GM12864 (cell line): ENCODE results near the gene GSG1.

ENCODE experiments used
- DNase-seq: peaks from one replicate; pipeline ENCODE4 v3.0.0-alpha.2; 2011; ENCODE audit warnings: low read depth
- H3K4me3 ChIP-seq: 2 replicates; pipeline ENCODE4 v1.5.1; 2011; ENCODE audit warnings: mild to moderate bottlenecking, low read depth, low read length, control low read depth
- CTCF ChIP-seq: IDR thresholded peaks from 2 replicates; pipeline ENCODE4 v1.5.1; 2011; ENCODE audit warnings: low read depth, mild to moderate bottlenecking, moderate library complexity, low read length, control low read depth, inconsistent platforms; ENCODE audit errors: missing control alignments

Gene GSG1

GRCh38 chr12:13049816-13050215 is 53.7 kb downstream of the GSG1 start:
- no peak for TF ChIP-seq CTCF
- no peak for DNase-seq
- no peak overlapping the region for H3K4me3 ChIP-seq

DNA sequence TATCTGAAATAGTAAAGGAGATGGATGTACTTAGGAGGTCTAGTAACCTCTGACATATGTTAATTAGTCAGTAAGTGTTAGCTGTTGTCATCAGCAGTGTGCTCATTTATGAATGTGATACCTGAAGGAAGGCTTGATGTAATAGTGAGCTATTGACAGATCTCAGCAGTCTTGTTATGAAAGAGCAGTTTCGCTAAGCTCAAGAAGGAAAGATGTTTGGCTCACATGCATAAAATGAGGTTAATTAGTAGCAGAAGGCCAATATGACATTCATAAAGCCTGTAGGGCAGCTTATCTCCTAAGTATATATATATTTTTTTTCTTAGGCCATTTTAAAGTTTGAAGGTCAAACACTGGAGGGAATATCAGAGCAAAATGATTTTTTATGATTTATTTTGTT is 56.5 kb downstream of the GSG1 start:
- DNase-seq: no peak
- H3K4me3 ChIP-seq: no peak overlapping the region
- no peak for TF ChIP-seq CTCF

DNA sequence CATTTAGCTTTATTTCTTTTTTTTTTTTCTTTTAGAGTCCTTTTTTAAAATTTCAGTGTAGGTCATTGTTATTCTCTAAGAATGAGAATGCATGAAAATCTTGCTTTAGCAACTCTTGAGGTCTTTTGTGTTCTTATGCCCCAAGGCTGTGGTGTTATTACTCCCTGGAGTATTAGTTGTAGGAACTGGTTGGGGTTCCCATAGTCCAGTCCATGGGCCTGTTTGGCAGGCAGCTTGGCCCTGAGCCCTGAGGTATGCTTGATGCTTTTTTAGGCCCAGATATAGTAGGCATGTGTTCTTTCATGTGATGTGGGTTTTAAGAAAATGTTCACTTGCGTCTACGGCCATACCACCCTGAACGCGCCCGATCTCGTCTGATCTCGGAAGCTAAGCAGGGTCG is 57.7 kb downstream of the GSG1 start:
- no peak for DNase-seq
- no peak overlapping the region for H3K4me3 ChIP-seq
- TF ChIP-seq CTCF: no peak

- no peak for DNase-seq
- no peak for TF ChIP-seq CTCF
- peak overlapping the region; percentile 85 for H3K4me3 ChIP-seq
Observed at GRCh38 chr12:13044906-13045299, 58.6 kb downstream of the GSG1 start.

DNA sequence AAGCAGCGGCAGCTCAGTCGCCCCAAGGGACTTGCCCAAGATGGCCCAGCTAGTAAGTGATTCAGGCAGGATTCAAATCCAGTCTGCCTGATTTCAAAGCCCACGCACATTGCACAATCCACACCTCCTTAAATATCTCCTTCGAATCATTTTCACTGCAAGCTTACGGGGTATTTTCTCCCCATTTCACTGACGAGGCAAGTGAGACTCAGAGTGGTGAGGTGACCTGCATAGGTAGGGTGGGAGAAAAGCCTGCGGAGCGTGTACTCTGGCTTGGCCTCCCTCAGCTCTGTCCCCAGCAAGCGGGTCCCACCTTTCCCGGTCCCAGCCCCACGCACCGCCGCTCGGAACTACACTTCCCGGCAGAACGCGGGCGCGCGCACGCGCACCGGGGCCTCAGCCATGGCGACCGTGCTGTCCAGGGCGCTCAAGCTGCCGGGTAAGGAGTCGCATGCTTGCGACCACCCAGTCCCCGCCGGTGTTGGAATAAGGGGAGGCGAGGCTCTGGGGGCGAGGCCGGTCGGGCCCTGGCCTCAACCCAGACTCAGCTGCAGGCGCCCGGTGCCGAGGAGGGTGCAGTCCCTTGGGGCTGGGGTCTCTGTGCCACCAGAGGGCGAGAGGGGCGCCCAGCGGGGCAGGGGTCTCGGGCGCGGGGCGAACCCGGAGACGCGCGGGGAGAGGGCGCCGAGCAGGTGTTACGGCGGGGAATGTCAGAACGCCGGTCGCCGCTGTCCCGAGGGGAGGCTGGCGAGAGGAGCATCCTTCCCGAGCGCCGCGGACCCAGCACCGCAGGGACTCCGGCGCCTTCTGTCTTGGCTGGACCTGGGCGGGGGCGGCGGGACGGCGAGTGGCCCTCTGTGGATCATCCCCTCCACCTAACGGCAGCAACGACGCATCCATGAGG is 59.2 kb downstream of the GSG1 start, which contains the start of gene FAM234B:
Gene FAM234B, plus strand, starts transcription at position 380 of the 904 bp plus-strand sequence. Its CDS starts 23 bp downstream, at position 403.
- peak within 1 kb of the TSS; percentile 85 for H3K4me3 ChIP-seq
- TF ChIP-seq CTCF: no peak
- DNase-seq: peak; percentile 5

- no peak for TF ChIP-seq CTCF
- no peak for DNase-seq
- no peak overlapping the region for H3K4me3 ChIP-seq
Observed at GRCh38 chr12:13042666-13043230, 60.7 kb downstream of the GSG1 start.
